GM23248 (cell line): ENCODE measurements around the gene USP24. TPM values are rescaled to one million over a fixed set of nuclear protein-coding genes. Genes with fewer than 3 reads are reported as not detected.

Source experiments
- DNase-seq: peaks from one replicate; pipeline ENCODE4 v3.0.0-alpha.2; 2015
- H2AFZ ChIP-seq: fragments of 200-600 bp; sonication (generic); 2 replicates; pipeline ENCODE4 v1.6.1; 2016; ENCODE audit warnings: antibody characterized with exemption
- H3F3A ChIP-seq: fragments of 200-600 bp; sonication (generic); 2 replicates; pipeline ENCODE4 v1.6.1; 2016; ENCODE audit warnings: mild to moderate bottlenecking, antibody characterized with exemption, mixed run types; ENCODE audit not compliant: insufficient read depth
- H3K27ac ChIP-seq: fragments of 200-600 bp; sonication (generic); 2 replicates; pipeline ENCODE4 v1.5.1; 2016; ENCODE audit warnings: mild to moderate bottlenecking
- H3K27me3 ChIP-seq: fragments of 200-600 bp; sonication (generic); replicated peaks from 2 replicates; pipeline ENCODE4 v1.6.1; 2016; ENCODE audit warnings: mild to moderate bottlenecking; ENCODE audit not compliant: insufficient read depth
- H3K36me3 ChIP-seq: fragments of 200-600 bp; sonication (generic); 2 replicates; pipeline ENCODE4 v1.6.1; 2016; ENCODE audit warnings: low read depth, mild to moderate bottlenecking
- H3K4me1 ChIP-seq: fragments of 200-600 bp; sonication (generic); 2 replicates; pipeline ENCODE4 v1.6.1; 2016; ENCODE audit warnings: mild to moderate bottlenecking; ENCODE audit not compliant: insufficient read depth
- H3K4me2 ChIP-seq: fragments of 200-600 bp; sonication (generic); one replicate; pipeline ENCODE4 v1.6.1; 2016; ENCODE audit warnings: mild to moderate bottlenecking; ENCODE audit not compliant: unreplicated experiment
- H3K4me3 ChIP-seq: fragments of 200-600 bp; sonication (generic); 2 replicates; pipeline ENCODE4 v1.5.1; 2016; ENCODE audit warnings: mild to moderate bottlenecking
- H3K79me2 ChIP-seq: fragments of 200-600 bp; sonication (generic); 2 replicates; pipeline ENCODE4 v1.6.1; 2016; ENCODE audit warnings: mild to moderate bottlenecking; ENCODE audit not compliant: insufficient read depth
- H3K9ac ChIP-seq: fragments of 200-600 bp; sonication (generic); 2 replicates; pipeline ENCODE4 v1.6.1; 2016; ENCODE audit warnings: mild to moderate bottlenecking
- H3K9me2 ChIP-seq: fragments of 200-600 bp; sonication (generic); 2 replicates; pipeline ENCODE4 v1.6.1; 2016; ENCODE audit warnings: mixed run types, mild to moderate bottlenecking, moderate library complexity; ENCODE audit not compliant: insufficient read depth
- H3K9me3 ChIP-seq: fragments of 200-600 bp; sonication (generic); one replicate; pipeline ENCODE4 v1.6.1; 2017; ENCODE audit warnings: low read depth
- H4K20me1 ChIP-seq: fragments of 200-600 bp; sonication (generic); 2 replicates; pipeline ENCODE4 v1.6.0; 2016; ENCODE audit not compliant: insufficient read depth
- EZH2 ChIP-seq: fragments of 200-600 bp; sonication (generic); IDR thresholded peaks from 2 replicates; pipeline ENCODE4 v1.6.1; 2018; ENCODE audit warnings: antibody characterized with exemption, mild to moderate bottlenecking; ENCODE audit not compliant: insufficient read depth, poor library complexity, severe bottlenecking
- EZH2phosphoT487 ChIP-seq: fragments of 200-600 bp; sonication (generic); IDR thresholded peaks from 2 replicates; pipeline ENCODE4 v1.6.1; 2018; ENCODE audit warnings: antibody characterized with exemption, moderate library complexity, mild to moderate bottlenecking, low read depth; ENCODE audit not compliant: insufficient read depth
- WGBS, 2 experiments: methylation state at CpG; one replicate each; pipeline ENCODE4 v1.1.6; 2015 to 2017; ENCODE audit warnings: low lambda C conversion rate in 2 of 2, low coverage in 1 of 2; ENCODE audit errors: missing lambda C conversion rate in 2 of 2; 5-methylcytosine and 5-hydroxymethylcytosine counted together
- in situ Hi-C: fragments of 300-500 bp; cut with MboI; formaldehyde crosslinking; loops from 2 replicates; pipeline ENCODE4 v1.15.0; 2020
- polyA plus RNA-seq: library from polyadenylated mRNA; unstranded; fragments of >200 nt; fragmentation: Nextera tagmentation; extraction: Ambion mirVana; gene quantifications from 2 replicates; pipeline ENCODE4 v1.2.1, GENCODE V29; 2016
- total RNA-seq: library from RNA; depleted of rRNA; stranded (reverse); fragments of >200 nt; shearing (Covaris generic); gene quantifications from 2 replicates; pipeline ENCODE4 v1.2.3, GENCODE V29; 2014

USP24 gene
- total and polyA plus RNA-seq, 2 experiments from 2014 or later = 3.3 to 16.3 TPM

- Histone ChIP-seq H3K36me3 (no peaks in the 10 kb centered on the region), H2AFZ (no peak overlapping the region), H4K20me1 (peaks cover 5% of the 10 kb centered on the region; the same call in 1 of the 2 replicates), H3K79me2 (peaks cover 99% of the 10 kb centered on the region), H3K4me1 (peaks cover 4% of the 10 kb centered on the region), H3K27me3 (no peaks in the 10 kb centered on the region), H3K9me3 (no peaks in the 10 kb centered on the region), H3F3A (peaks cover 1% of the 10 kb centered on the region; the same call in 1 of the 2 replicates), H3K9me2 (no peaks in the 10 kb centered on the region), H3K9ac (no peak overlapping the region), H3K4me2 (no peak overlapping the region), H3K27ac (no peak overlapping the region), H3K4me3 (no peak overlapping the region)
- in situ Hi-C loops = no loop called here
- DNase-seq = no peak
- TF ChIP-seq EZH2 = no peak
- no peak for TF ChIP-seq EZH2phosphoT487
- 90 to 97% methylated on average over 4 of the region's 4 CpGs for WGBS, 2 experiments
Measured at GRCh38 chr1:55190109-55190508, 25.1 kb downstream of the USP24 start.

GRCh38 chr1:55188909-55189308, 26.3 kb downstream of the USP24 start:
- H3K9ac ChIP-seq = no peak overlapping the region
- in situ Hi-C loops = no loop called here
- H2AFZ ChIP-seq = no peak overlapping the region
- H3K36me3 ChIP-seq = no peaks in the 10 kb centered on the region
- H3K27ac ChIP-seq = no peak overlapping the region
- TF ChIP-seq EZH2 = no peak
- no peaks in the 10 kb centered on the region for H3F3A ChIP-seq
- no peaks in the 10 kb centered on the region for H3K27me3 ChIP-seq
- H3K4me1 ChIP-seq = peaks cover 4% of the 10 kb centered on the region; the same call in 1 of the 2 replicates
- no peaks in the 10 kb centered on the region for H3K9me3 ChIP-seq
- H3K4me2 ChIP-seq = no peak overlapping the region
- no peak overlapping the region for H3K4me3 ChIP-seq
- peak; percentile 26 for DNase-seq
- H4K20me1 ChIP-seq = peaks cover 5% of the 10 kb centered on the region; the same call in 1 of the 2 replicates
- no peaks in the 10 kb centered on the region for H3K9me2 ChIP-seq
- 58 to 61% methylated on average over 4 to 5 of the region's 5 CpGs for WGBS, 2 experiments
- H3K79me2 ChIP-seq = peaks cover 99% of the 10 kb centered on the region

- TF ChIP-seq EZH2phosphoT487 = no peak
- TF ChIP-seq EZH2 = no peak
- Histone ChIP-seq H3K9me2 (no peaks in the 10 kb centered on the region), H3K36me3 (no peaks in the 10 kb centered on the region), H3K9ac (no peak overlapping the region), H3K4me2 (no peak overlapping the region), H2AFZ (no peak overlapping the region), H3K27me3 (no peaks in the 10 kb centered on the region), H4K20me1 (peaks cover 5% of the 10 kb centered on the region; the same call in 1 of the 2 replicates), H3F3A (no peaks in the 10 kb centered on the region), H3K4me3 (no peak overlapping the region), H3K27ac (no peak overlapping the region), H3K79me2 (peaks cover 99% of the 10 kb centered on the region), H3K4me1 (peaks cover under 1% of the 10 kb centered on the region; the same call in 1 of the 2 replicates), H3K9me3 (no peaks in the 10 kb centered on the region)
- in situ Hi-C loops = no loop called here
- 93 to 95% methylated on average over 2 of the region's 2 CpGs for WGBS, 2 experiments
- no peak for DNase-seq
Measured at GRCh38 chr1:55185832-55186231, 29.3 kb downstream of the USP24 start.

- Histone ChIP-seq H3K4me2 (no peak overlapping the region), H3K4me1 (no peaks in the 10 kb centered on the region), H4K20me1 (peaks cover 5% of the 10 kb centered on the region; the same call in 1 of the 2 replicates), H3K79me2 (peaks cover 99% of the 10 kb centered on the region), H3K9me2 (no peaks in the 10 kb centered on the region), H3K36me3 (no peaks in the 10 kb centered on the region), H3K27me3 (no peaks in the 10 kb centered on the region), H3K27ac (no peak overlapping the region), H3K9ac (no peak overlapping the region), H3K4me3 (no peak overlapping the region), H2AFZ (no peak overlapping the region), H3K9me3 (no peaks in the 10 kb centered on the region), H3F3A (no peaks in the 10 kb centered on the region)
- no peak for TF ChIP-seq EZH2
- DNase-seq = no peak
- 98 to 99% methylated on average over 5 of the region's 5 CpGs for WGBS, 2 experiments
- in situ Hi-C loops = no loop called here
Measured at GRCh38 chr1:55184859-55185258, 30.3 kb downstream of the USP24 start.

- Histone ChIP-seq H2AFZ (no peak overlapping the region), H3K9ac (no peak overlapping the region), H3K9me3 (no peaks in the 10 kb centered on the region), H3K9me2 (no peaks in the 10 kb centered on the region), H3K79me2 (peaks cover 99% of the 10 kb centered on the region), H3K4me2 (no peak overlapping the region), H3K27me3 (no peaks in the 10 kb centered on the region), H4K20me1 (no peaks in the 10 kb centered on the region), H3K4me1 (peaks cover 6% of the 10 kb centered on the region), H3K36me3 (no peaks in the 10 kb centered on the region), H3K27ac (no peak overlapping the region), H3K4me3 (no peak overlapping the region), H3F3A (no peaks in the 10 kb centered on the region)
- DNase-seq = no peak
- TF ChIP-seq EZH2phosphoT487 = no peak
- TF ChIP-seq EZH2 = no peak
- in situ Hi-C loops = no loop called here
Measured at GRCh38 chr1:55181666-55182065, 33.5 kb downstream of the USP24 start.
